ENCODE measurements around the gene MFSD2A.

DNA sequence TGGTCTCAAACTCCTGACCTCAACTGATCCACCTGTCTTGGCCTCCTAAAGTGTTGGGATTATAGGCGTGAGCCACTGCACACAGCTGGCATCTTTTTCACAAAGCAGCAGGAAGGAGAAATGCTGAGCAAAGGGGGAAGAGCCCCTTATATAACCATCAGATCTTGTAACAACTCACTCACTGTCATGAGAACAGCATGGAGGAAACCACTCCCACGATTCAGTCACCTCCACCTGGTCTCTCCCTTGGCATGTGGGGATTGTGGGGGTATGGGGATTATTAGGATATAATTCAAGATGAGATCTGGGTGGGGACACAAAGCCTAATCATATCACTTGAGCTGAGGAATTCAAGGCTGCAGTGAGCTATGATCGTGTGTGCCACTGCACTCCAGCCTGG lies 3.0 kb upstream of the MFSD2A start:
- TF ChIP-seq EP300 (IDR thresholded peaks at IDR 0.05; ENCODE audit: low read depth) (no peak), POLR2A (IDR thresholded peaks at IDR 0.05) (no peak)
- TF ChIP-seq, protein P1, sequence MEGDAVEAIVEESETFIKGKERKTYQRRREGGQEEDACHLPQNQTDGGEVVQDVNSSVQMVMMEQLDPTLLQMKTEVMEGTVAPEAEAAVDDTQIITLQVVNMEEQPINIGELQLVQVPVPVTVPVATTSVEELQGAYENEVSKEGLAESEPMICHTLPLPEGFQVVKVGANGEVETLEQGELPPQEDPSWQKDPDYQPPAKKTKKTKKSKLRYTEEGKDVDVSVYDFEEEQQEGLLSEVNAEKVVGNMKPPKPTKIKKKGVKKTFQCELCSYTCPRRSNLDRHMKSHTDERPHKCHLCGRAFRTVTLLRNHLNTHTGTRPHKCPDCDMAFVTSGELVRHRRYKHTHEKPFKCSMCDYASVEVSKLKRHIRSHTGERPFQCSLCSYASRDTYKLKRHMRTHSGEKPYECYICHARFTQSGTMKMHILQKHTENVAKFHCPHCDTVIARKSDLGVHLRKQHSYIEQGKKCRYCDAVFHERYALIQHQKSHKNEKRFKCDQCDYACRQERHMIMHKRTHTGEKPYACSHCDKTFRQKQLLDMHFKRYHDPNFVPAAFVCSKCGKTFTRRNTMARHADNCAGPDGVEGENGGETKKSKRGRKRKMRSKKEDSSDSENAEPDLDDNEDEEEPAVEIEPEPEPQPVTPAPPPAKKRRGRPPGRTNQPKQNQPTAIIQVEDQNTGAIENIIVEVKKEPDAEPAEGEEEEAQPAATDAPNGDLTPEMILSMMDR (IDR thresholded peaks at IDR 0.05): no peak

All from transverse colon (tissue), 3 donors.